HepG2 (cell line): ENCODE data around the gene METTL4.

Experiments
- ARNT ChIP-seq: fragments of 450-650 bp; IDR thresholded peaks from 2 replicates; pipeline ENCODE4 v1.6.1; 2017
- EZH2 ChIP-seq: conservative IDR thresholded peaks from 2 replicates; pipeline ENCODE4 v1.6.1; 2012; ENCODE audit warnings: mild to moderate bottlenecking, low read depth, low read length, moderate library complexity
- GTF2F1 ChIP-seq: fragments of 150-350 bp; IDR thresholded peaks from 2 replicates; pipeline ENCODE4 v1.6.1; 2014; ENCODE audit warnings: low read length
- HDAC2 ChIP-seq: sonication (generic); formaldehyde crosslinking; IDR thresholded peaks from 2 replicates; pipeline ENCODE4 v1.4.0; 2020; ENCODE audit warnings: missing genetic modification reagents
- HNRNPUL1 ChIP-seq: fragments of 200-400 bp; formaldehyde crosslinking; IDR thresholded peaks from 2 replicates; pipeline ENCODE4 v1.6.1; 2017; ENCODE audit warnings: low read depth, mild to moderate bottlenecking, low read length, moderate library complexity
- KAT2B ChIP-seq: fragments of 150-350 bp; IDR thresholded peaks from 2 replicates; pipeline ENCODE4 v1.6.1; 2014; ENCODE audit warnings: low read depth, low read length, borderline replicate concordance
- POLR2A ChIP-seq, 2 experiments: IDR thresholded peaks; 2 replicates each; pipeline ENCODE4 v1.6.1; 2011; ENCODE audit warnings: low read depth in 2 of 2, low read length in 2 of 2, mild to moderate bottlenecking in 1 of 2, moderate library complexity in 1 of 2; ENCODE audit not compliant: insufficient read depth in 1 of 2
- TAF1 ChIP-seq: sonication (generic); formaldehyde crosslinking; IDR thresholded peaks from 2 replicates; pipeline ENCODE4 v1.4.0; 2020; ENCODE audit warnings: missing genetic modification reagents
- TMF1 ChIP-seq: sonication (generic); formaldehyde crosslinking; IDR thresholded peaks from 2 replicates; pipeline ENCODE4 v1.8.1; 2022; ENCODE audit warnings: low read depth, missing genetic modification reagents
- ZMAT3 ChIP-seq: sonication (generic); formaldehyde crosslinking; conservative IDR thresholded peaks from 2 replicates; pipeline ENCODE4 v1.7.0; 2021; ENCODE audit warnings: missing genetic modification reagents
- ZNF143 ChIP-seq: sonication (generic); formaldehyde crosslinking; IDR thresholded peaks from 2 replicates; pipeline ENCODE4 v1.4.0; 2020; ENCODE audit warnings: missing genetic modification reagents
- TF ChIP-seq, protein P1 (sequence below): sonication (generic); formaldehyde crosslinking; IDR thresholded peaks from 2 replicates; pipeline ENCODE4 v1.4.0; 2020; ENCODE audit warnings: mild to moderate bottlenecking, missing genetic modification reagents
- TF ChIP-seq, protein P2 (sequence below): IDR thresholded peaks from 2 replicates; pipeline ENCODE4 v1.6.1; 2016
- TF ChIP-seq, protein P3 (sequence below): sonication (generic); formaldehyde crosslinking; IDR thresholded peaks from 2 replicates; pipeline ENCODE4 v1.5.0; 2020; ENCODE audit warnings: missing genetic modification reagents, mild to moderate bottlenecking, borderline replicate concordance

DNA sequence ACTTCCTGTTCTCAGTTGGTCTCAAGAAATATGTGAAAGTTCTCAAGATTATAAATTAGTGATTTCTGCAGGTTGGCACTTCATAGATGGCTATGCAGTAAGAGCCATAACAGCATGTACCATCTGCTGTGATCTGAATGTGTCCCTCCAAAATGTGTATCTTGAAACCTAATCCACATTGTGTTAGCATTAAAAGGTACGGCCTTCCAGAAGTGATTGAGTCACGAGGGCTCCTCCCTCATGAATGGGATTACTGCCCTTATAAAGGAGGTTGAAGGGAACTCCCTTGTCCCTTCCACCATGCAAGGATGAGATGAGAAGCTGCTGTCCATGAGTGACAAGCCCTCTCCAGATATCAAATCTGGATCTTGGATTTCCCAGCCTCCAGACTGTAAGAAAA lies 45.0 kb downstream of the METTL4 start:
- TF ChIP-seq ZMAT3 (CRISPR knock-in tag) (no peak), EZH2 (no peak), ZNF143 (CRISPR knock-in tag) (no peak), ARNT (no peak), GTF2F1 (no peak), KAT2B (no peak), HDAC2 (CRISPR knock-in tag) (no peak), TAF1 (CRISPR knock-in tag) (no peak), POLR2A (IDR thresholded peaks at IDR 0.05; ENCODE audit: insufficient read depth in 1 of 2, low read depth in 2 of 2, low read length in 2 of 2) (no peak), TMF1 (CRISPR knock-in tag) (no peak), HNRNPUL1 (no peak)
- TF ChIP-seq, protein P1, sequence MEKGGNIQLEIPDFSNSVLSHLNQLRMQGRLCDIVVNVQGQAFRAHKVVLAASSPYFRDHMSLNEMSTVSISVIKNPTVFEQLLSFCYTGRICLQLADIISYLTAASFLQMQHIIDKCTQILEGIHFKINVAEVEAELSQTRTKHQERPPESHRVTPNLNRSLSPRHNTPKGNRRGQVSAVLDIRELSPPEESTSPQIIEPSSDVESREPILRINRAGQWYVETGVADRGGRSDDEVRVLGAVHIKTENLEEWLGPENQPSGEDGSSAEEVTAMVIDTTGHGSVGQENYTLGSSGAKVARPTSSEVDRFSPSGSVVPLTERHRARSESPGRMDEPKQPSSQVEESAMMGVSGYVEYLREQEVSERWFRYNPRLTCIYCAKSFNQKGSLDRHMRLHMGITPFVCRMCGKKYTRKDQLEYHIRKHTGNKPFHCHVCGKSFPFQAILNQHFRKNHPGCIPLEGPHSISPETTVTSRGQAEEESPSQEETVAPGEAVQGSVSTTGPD: no peak
- TF ChIP-seq, protein P2, sequence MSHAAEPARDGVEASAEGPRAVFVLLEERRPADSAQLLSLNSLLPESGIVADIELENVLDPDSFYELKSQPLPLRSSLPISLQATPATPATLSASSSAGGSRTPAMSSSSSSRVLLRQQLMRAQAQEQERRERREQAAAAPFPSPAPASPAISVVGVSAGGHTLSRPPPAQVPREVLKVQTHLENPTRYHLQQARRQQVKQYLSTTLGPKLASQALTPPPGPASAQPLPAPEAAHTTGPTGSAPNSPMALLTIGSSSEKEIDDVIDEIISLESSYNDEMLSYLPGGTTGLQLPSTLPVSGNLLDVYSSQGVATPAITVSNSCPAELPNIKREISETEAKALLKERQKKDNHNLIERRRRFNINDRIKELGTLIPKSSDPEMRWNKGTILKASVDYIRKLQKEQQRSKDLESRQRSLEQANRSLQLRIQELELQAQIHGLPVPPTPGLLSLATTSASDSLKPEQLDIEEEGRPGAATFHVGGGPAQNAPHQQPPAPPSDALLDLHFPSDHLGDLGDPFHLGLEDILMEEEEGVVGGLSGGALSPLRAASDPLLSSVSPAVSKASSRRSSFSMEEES (CRISPR knock-in tag): no peak
- TF ChIP-seq, protein P3, sequence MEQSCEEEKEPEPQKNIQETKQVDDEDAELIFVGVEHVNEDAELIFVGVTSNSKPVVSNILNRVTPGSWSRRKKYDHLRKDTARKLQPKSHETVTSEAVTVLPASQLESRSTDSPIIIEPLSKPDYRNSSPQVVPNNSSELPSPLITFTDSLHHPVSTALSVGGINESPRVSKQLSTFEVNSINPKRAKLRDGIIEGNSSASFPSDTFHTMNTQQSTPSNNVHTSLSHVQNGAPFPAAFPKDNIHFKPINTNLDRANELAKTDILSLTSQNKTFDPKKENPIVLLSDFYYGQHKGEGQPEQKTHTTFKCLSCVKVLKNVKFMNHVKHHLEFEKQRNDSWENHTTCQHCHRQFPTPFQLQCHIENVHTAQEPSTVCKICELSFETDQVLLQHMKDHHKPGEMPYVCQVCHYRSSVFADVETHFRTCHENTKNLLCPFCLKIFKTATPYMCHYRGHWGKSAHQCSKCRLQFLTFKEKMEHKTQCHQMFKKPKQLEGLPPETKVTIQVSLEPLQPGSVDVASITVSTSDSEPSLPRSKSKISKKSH (CRISPR knock-in tag): no peak
